Stomach (tissue), 4 donors: ENCODE measurements around the gene METAP2.

Source experiments
- CTCF ChIP-seq, 7 experiments: fragments of 450-650 bp in 4 of 7; fragments of 200-600 bp in 3 of 7; sonication (generic) in 3 of 7; IDR thresholded peaks; one replicate each; pipeline ENCODE4 v1.5.1; 2016 to 2019; ENCODE audit warnings: antibody characterized with exemption in 7 of 7, control low read depth in 2 of 7, mild to moderate bottlenecking in 1 of 7
- POLR2AphosphoS5 ChIP-seq, 3 donors: sonication (generic); formaldehyde crosslinking; IDR thresholded peaks; one replicate each; pipeline ENCODE4 v1.6.1; 2016; ENCODE audit warnings: antibody characterized with exemption in 3 of 3

GRCh38 chr12:95463050-95463449 is 10.9 kb upstream of the METAP2 start:
- TF ChIP-seq POLR2AphosphoS5 (IDR thresholded peaks at IDR 0.05) (no peak), CTCF (IDR thresholded peaks at IDR 0.05) (no peak)
